ENCODE results near the gene SH2D6. TPM values are rescaled to one million over a fixed set of nuclear protein-coding genes. Genes with fewer than 3 reads are reported as not detected.

SH2D6 gene
- total RNA-seq (2022; extraction: Qiagen RNA extraction) = 0.66 to 1.1 TPM (median 0.98 TPM) in 5 replicates

DNA sequence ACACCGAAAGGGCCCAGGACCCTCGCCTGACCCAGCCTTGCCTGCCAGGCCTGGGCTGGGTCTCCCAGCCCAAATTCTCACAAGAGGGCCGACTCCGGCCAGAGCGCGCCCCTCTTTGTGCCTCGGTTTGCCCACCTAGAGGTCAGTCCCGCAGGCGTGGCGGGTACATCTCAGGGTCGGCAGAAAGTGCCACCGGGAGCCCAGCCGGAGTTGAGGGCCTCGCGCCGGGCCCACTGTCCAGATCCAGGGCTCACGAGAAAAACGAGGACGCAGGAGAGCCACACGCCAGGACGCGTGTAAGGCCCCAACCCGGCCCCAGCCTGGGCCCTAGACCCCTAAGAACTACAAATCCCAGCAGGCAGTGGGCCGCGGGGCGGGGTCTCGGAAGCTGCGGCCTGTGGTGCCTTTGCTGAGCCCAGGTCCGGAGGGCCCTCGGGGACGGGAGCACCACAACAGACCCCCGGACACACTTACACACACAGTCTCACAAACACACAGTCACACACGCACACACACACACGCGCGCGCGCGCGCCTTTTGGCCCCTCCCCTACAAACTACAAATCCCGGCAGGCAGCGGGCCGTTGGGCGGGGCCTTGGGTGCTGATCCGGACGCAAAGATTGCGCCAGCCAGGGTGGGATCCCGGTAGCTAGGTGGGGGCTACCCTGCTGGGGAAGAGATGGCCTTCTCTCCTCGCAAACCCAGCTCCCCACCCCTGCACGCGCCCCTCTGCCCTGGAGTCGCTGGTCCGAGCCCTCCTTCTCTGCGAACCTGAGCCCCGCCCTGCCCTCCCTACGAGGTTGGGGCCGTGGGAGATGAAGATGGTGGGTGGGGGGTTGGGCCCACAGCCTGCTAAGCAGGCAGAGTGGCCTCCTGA is at the start of gene SH2D6:
TSS of gene SH2D6 (plus strand) at position 583 of the 877 bp plus-strand sequence. CDS start 10,752 bp downstream, outside the sequence.

DNA sequence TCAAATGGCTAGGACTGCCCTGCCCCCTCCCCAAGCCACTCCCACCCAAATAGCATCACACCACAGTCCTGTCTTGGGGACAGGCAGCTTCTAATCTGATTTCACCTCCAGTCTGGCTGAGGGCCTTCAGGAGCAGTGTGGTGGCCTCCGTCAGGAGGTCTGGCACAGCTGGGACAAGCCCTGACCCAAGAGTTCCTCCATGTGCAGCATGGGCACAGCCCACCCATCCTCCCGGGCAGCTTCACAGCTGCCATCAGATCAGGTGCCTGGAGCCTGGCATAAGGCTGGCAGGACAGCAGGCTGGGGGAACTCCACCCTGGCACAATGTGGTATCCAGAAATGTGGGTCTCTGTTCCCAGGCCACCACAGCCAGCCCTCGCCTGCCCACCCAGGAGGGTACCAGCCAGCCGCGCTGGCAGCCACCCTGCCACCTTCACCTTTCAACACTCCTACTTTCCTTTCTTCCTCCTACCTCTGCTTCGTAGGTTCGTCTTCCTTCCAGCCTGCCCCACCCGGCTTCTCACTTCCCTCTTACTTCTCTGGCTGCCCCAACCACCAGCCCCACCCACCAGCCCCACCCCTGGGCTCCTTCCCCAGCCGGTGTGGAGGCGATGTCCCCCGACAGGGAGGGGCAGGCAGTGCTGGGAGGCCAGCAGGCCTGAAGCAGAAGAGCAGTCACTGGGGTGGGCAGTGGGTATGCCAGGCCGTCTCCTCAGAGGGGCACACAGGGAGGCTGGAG is 8.5 kb upstream of the SH2D6 start, which contains the start of gene CAPG:
TSS of gene CAPG (minus strand) at position 522 of the 739 bp plus-strand sequence. CDS start 8,221 bp downstream, outside the sequence.

Other genes starting within 250 kb of the SH2D6 start
- gene TGOLN2, start 90.7 kb upstream of the SH2D6 start, total RNA-seq (2022; extraction: Qiagen RNA extraction) = 89.8 to 121 TPM (median 114 TPM) in 5 replicates
- gene RETSAT, start 64.2 kb upstream of the SH2D6 start, total RNA-seq (2022; extraction: Qiagen RNA extraction) = 47.8 to 57.1 TPM (median 51.4 TPM) in 5 replicates
- gene ELMOD3, start 63.9 kb upstream of the SH2D6 start, total RNA-seq (2022; extraction: Qiagen RNA extraction) = 10.2 to 10.8 TPM (median 10.5 TPM) in 5 replicates
- gene CAPG, start 8.3 kb upstream of the SH2D6 start, total RNA-seq (2022; extraction: Qiagen RNA extraction) = 90.5 to 114 TPM (median 92.1 TPM) in 5 replicates
- 523 to 615 TPM (median 601 TPM) in 5 replicates for gene MAT2A, start 120.5 kb downstream of the SH2D6 start, total RNA-seq (2022; extraction: Qiagen RNA extraction)
- gene GGCX, start 142.8 kb downstream of the SH2D6 start, total RNA-seq (2022; extraction: Qiagen RNA extraction) = 38.3 to 43.4 TPM (median 41.7 TPM) in 5 replicates
- 13.9 to 21.4 TPM (median 15.6 TPM) in 5 replicates for gene VAMP8, start 158.9 kb downstream of the SH2D6 start, total RNA-seq (2022; extraction: Qiagen RNA extraction)
- gene VAMP5, start 165.7 kb downstream of the SH2D6 start, total RNA-seq (2022; extraction: Qiagen RNA extraction) = 0.13 to 0.15 TPM (median 0.14 TPM) in 3 of 5 replicates, not detected in the others
- 163 to 193 TPM (median 170 TPM) in 5 replicates for gene RNF181, start 177.0 kb downstream of the SH2D6 start, total RNA-seq (2022; extraction: Qiagen RNA extraction)
- 11.7 to 15.9 TPM (median 14.8 TPM) in 5 replicates for gene TMEM150A, start 184.0 kb downstream of the SH2D6 start, total RNA-seq (2022; extraction: Qiagen RNA extraction)
- gene C2orf68, start 193.4 kb downstream of the SH2D6 start, total RNA-seq (2022; extraction: Qiagen RNA extraction) = 22.1 to 26.2 TPM (median 24.1 TPM) in 5 replicates
- gene USP39, start 197.5 kb downstream of the SH2D6 start, total RNA-seq (2022; extraction: Qiagen RNA extraction) = 70.9 to 76.6 TPM (median 73.4 TPM) in 5 replicates
- 0.09 to 0.22 TPM (median 0.16 TPM) in 4 of 5 replicates, not detected in the other for gene SFTPB, start 249.5 kb downstream of the SH2D6 start, total RNA-seq (2022; extraction: Qiagen RNA extraction)

All from A549 treated with dexamethasone at 1 μM for 4 hours (cell line).